ENCODE measurements around the gene SAP130. TPM values are rescaled to one million over a fixed set of nuclear protein-coding genes. Genes with fewer than 3 reads are reported as not detected.

The SAP130 gene
- total and polyA plus RNA-seq, 2 of the 8 experiments (the other 6 are each of a cell fraction or from before 2014, with no cell fraction given), result 51.4 to 54.3 TPM

GRCh38 chr2:127909019-127909418 is 118.8 kb downstream of the SAP130 start:
- H2AK5ac ChIP-seq (ENCODE audit: low read depth, low read length), result no peak overlapping the region
- H2BK5ac ChIP-seq (ENCODE audit: low read depth, low read length), result no peak overlapping the region
- FAIRE-seq (no peak), DNase-seq (ENCODE audit: low read depth in 1 of 2, low spot score in 2 of 2) (no peak)
- H4K20me1 ChIP-seq (replicated peaks in 1 of 2; ENCODE audit: control insufficient read depth in 1 of 2, insufficient read depth in 2 of 2, low read length in 2 of 2), result no peaks in the 10 kb centered on the region
- H3K4ac ChIP-seq (replicated peaks; ENCODE audit: insufficient read length, low read depth, low read length), result no peak overlapping the region
- no peak overlapping the region for H3K4me3 ChIP-seq (ENCODE audit: extremely low read depth in 1 of 4, insufficient read depth in 2 of 4, low read depth in 3 of 4, low read length in 4 of 4)
- no peaks in the 10 kb centered on the region for H3K23me2 ChIP-seq (ENCODE audit: low read depth, low read length)
- no peak overlapping the region for H3K9ac ChIP-seq (replicated peaks in 1 of 4; ENCODE audit: extremely low read depth in 1 of 4, low read depth in 3 of 4, low read length in 3 of 4)
- ChIA-PET POLR2A (ENCODE audit: partially characterized antibody) (no interaction called here), CTCF (ENCODE audit: partially characterized antibody) (interaction anchor here (0.5 to 1.3 kb wide), 12 partner anchors 9 to 244 kb away, joined by 3 to 7 read pairs (median 4); no protein-coding TSS in a partner anchor)
- no peaks in the 10 kb centered on the region for H3K9me3 ChIP-seq (ENCODE audit: insufficient read depth in 2 of 2, low read depth in 1 of 2, low read length in 1 of 2)
- no peak overlapping the region for H2BK12ac ChIP-seq (ENCODE audit: low read depth, low read length)
- peaks cover 0 to 3% (median 0%) of the 10 kb centered on the region in 4 experiments; a peak in 2 of 7 replicates for H3K4me1 ChIP-seq (replicated peaks in 1 of 4; ENCODE audit: control insufficient read depth in 3 of 4, insufficient read depth in 4 of 4, low read length in 3 of 4)
- H3K79me1 ChIP-seq (ENCODE audit: low read depth, low read length), result no peaks in the 10 kb centered on the region
- H2AFZ ChIP-seq (ENCODE audit: low read length), result no peak overlapping the region
- no peak overlapping the region for H3K18ac ChIP-seq (ENCODE audit: extremely low read depth, low read length)
- no peak overlapping the region for H4K91ac ChIP-seq (replicated peaks; ENCODE audit: insufficient read length, low read length)
- H3K23ac ChIP-seq (ENCODE audit: insufficient read length), result no peak overlapping the region
- H3K56ac ChIP-seq (replicated peaks; ENCODE audit: insufficient read length, low read depth, low read length), result no peak overlapping the region
- TF ChIP-seq RAD21 (IDR thresholded peaks at IDR 0.05 in 1 of 2, conservative IDR thresholded peaks at IDR 0.05 in 1 of 2; ENCODE audit: low read depth in 2 of 2, low read length in 2 of 2) (peak; percentile 4 to 12; a peak in 1 of 4 replicates), GABPA (IDR thresholded peaks at IDR 0.05; ENCODE audit: borderline replicate concordance, insufficient read depth, low read length) (no peak), CTBP2 (IDR thresholded peaks at IDR 0.05; ENCODE audit: borderline replicate concordance, insufficient read depth, insufficient read length, low read length) (no peak), MAFK (IDR thresholded peaks at IDR 0.05; ENCODE audit: low read depth, low read length) (no peak), CTCF (IDR thresholded peaks at IDR 0.05; ENCODE audit: control extremely low read depth in 1 of 3, insufficient read depth in 1 of 3, low read depth in 1 of 3, low read length in 3 of 3) (peak in 1 of 3 experiments; percentile 43; a peak in 1 of 4 replicates)
- H3K27me3 ChIP-seq (replicated peaks in 1 of 4; ENCODE audit: control insufficient read depth in 3 of 4, extremely low read depth in 1 of 4, insufficient read depth in 3 of 4, low read length in 3 of 4), result no peaks in the 10 kb centered on the region; a peak in 1 of 7 replicates
- H4K8ac ChIP-seq (ENCODE audit: extremely low read depth, insufficient read depth, low read length), result no peak overlapping the region
- H2BK15ac ChIP-seq (ENCODE audit: low read length), result peak overlapping the region; percentile 55; the same call in 1 of the 2 replicates
- no peaks in the 10 kb centered on the region for H3K79me2 ChIP-seq (ENCODE audit: control insufficient read depth in 1 of 2, insufficient read depth in 2 of 2, low read length in 2 of 2)
- H3K4me2 ChIP-seq (ENCODE audit: insufficient read depth in 1 of 2, low read depth in 2 of 2, low read length in 2 of 2), result no peak overlapping the region
- H2BK120ac ChIP-seq (replicated peaks; ENCODE audit: low read depth, low read length), result no peak overlapping the region
- no peaks in the 10 kb centered on the region for H3K36me3 ChIP-seq (ENCODE audit: control insufficient read depth in 2 of 4, insufficient read depth in 4 of 4, low read length in 3 of 4)
- H3K14ac ChIP-seq (ENCODE audit: insufficient read length), result no peak overlapping the region
- H4K5ac ChIP-seq (ENCODE audit: insufficient read length, low read depth, low read length), result no peak overlapping the region
- 84% methylated on average over 6 of the region's 6 CpGs; no CpG with 5 or more reads in 1 of the 2 experiments for WGBS, 2 experiments (ENCODE audit: extremely low coverage in 1 of 2, insufficient coverage in 1 of 2, insufficient read length in 1 of 2, insufficient replicate concordance in 2 of 2, low coverage in 1 of 2, low lambda C conversion rate in 2 of 2, missing lambda C conversion rate in 1 of 2)
- H3K27ac ChIP-seq (ENCODE audit: low read depth, low read length), result no peak overlapping the region
- H2BK20ac ChIP-seq (ENCODE audit: low read length), result no peak overlapping the region

Data from H1 (cell line).